Stimulated activated CD4-positive, alpha-beta T cell treated with anti-CD3 and anti-CD28 coated beads, Interleukin-4, amount 100 ng/mL, for 4 hours (primary cell): ENCODE data around the gene SLC25A41.
"Not testable (repeated sequence)": the region's sequence is repeated elsewhere in the genome, so short reads cannot be mapped to it uniquely, and the experiment has no call there.

ENCODE experiments used
- DNase-seq, 2 experiments: peaks; one replicate each; pipeline ENCODE4 v3.0.0-alpha.2; 2020

SLC25A41 gene

GRCh38 chr19:6459262-6460098 is 25.9 kb upstream of the SLC25A41 start, which contains the start of gene SLC25A23:
TSS of gene SLC25A23 (minus strand) at chr19:6459792. CDS start at chr19:6459628, 164 bp downstream.
- peak; percentile 53 to 66 for DNase-seq

GRCh38 chr19:6458695-6459261 is 25.2 kb upstream of the SLC25A41 start:
- DNase-seq: no peak

- DNase-seq: no peak
Observed at GRCh38 chr19:6457958-6458694, 24.6 kb upstream of the SLC25A41 start.

GRCh38 chr19:6455924-6456323 is 22.4 kb upstream of the SLC25A41 start:
- DNase-seq: no peak

- no peak for DNase-seq
Observed at GRCh38 chr19:6453951-6454565, 20.5 kb upstream of the SLC25A41 start.

- no peak for DNase-seq
Observed at GRCh38 chr19:6452899-6453298, 19.3 kb upstream of the SLC25A41 start.

- DNase-seq: no peak
Observed at GRCh38 chr19:6452223-6452614, 18.7 kb upstream of the SLC25A41 start.

- DNase-seq: no peak
Observed at GRCh38 chr19:6451583-6452222, 18.1 kb upstream of the SLC25A41 start.

GRCh38 chr19:6450166-6450565 is 16.6 kb upstream of the SLC25A41 start:
- no peak for DNase-seq

- DNase-seq: no peak
Observed at GRCh38 chr19:6448045-6448444, 14.5 kb upstream of the SLC25A41 start.

- DNase-seq: no peak
Observed at GRCh38 chr19:6446452-6446851, 12.9 kb upstream of the SLC25A41 start.

GRCh38 chr19:6443986-6444385 is 10.4 kb upstream of the SLC25A41 start:
- no peak for DNase-seq

GRCh38 chr19:6442087-6442688 is 8.6 kb upstream of the SLC25A41 start:
- DNase-seq: no peak

GRCh38 chr19:6440905-6441304 is 7.3 kb upstream of the SLC25A41 start:
- DNase-seq: no peak

GRCh38 chr19:6439743-6440142 is 6.2 kb upstream of the SLC25A41 start:
- no peak for DNase-seq

GRCh38 chr19:6433165-6433564 is 398 bp downstream of the SLC25A41 start:
- no peak for DNase-seq

GRCh38 chr19:6431891-6432290 is 1.7 kb downstream of the SLC25A41 start:
- no peak for DNase-seq

GRCh38 chr19:6429419-6430221 is 3.9 kb downstream of the SLC25A41 start:
- no peak for DNase-seq

GRCh38 chr19:6428692-6429418 is 4.7 kb downstream of the SLC25A41 start:
- DNase-seq: not testable (repeated sequence)

GRCh38 chr19:6427131-6427530 is 6.4 kb downstream of the SLC25A41 start:
- DNase-seq: no peak
